CD14-positive monocyte (primary cell): Measurements from ENCODE around the gene SLC25A39. TPM values are rescaled to one million over a fixed set of nuclear protein-coding genes. Genes with fewer than 3 reads are reported as not detected.
A peak's percentile ranks its signal among the peaks of the same experiment; 100 is the strongest.

ENCODE experiments used
- DNase-seq, 3 donors: peaks; one replicate each; pipeline ENCODE4 v3.0.0-alpha.2; 2011 to 2022
- H2AFZ ChIP-seq: 2 replicates; pipeline ENCODE4 v1.6.0; 2012; ENCODE audit warnings: mild to moderate bottlenecking, low read depth, low read length, inconsistent platforms; ENCODE audit not compliant: insufficient read depth, poor library complexity, severe bottlenecking
- H3K27ac ChIP-seq, 2 donors: 1 replicate in 1 of 2; 2 replicates in 1 of 2; pipeline ENCODE4 v1.5.1; 2012 to 2013; ENCODE audit warnings: low read length in 2 of 2, control low read depth in 1 of 2, inconsistent platforms in 1 of 2, low read depth in 1 of 2, mild to moderate bottlenecking in 1 of 2
- H3K27me3 ChIP-seq, 2 donors: one replicate each; pipeline versions ENCODE4 v1.6.0 to v1.6.1; 2011 to 2013; ENCODE audit warnings: low read length in 2 of 2; ENCODE audit not compliant: control insufficient read depth in 2 of 2, insufficient read depth in 2 of 2
- H3K36me3 ChIP-seq, 2 donors: replicated peaks in 1 of 2; 1 replicate in 1 of 2; 2 replicates in 1 of 2; pipeline versions ENCODE4 v1.5.1 to v1.6.1; 2012 to 2013; ENCODE audit warnings: low read length in 2 of 2, control low read depth in 1 of 2, inconsistent platforms in 1 of 2, mild to moderate bottlenecking in 1 of 2; ENCODE audit not compliant: insufficient read depth in 2 of 2, control insufficient read depth in 1 of 2
- H3K4me1 ChIP-seq, 2 donors: 1 replicate in 1 of 2; 2 replicates in 1 of 2; pipeline versions ENCODE4 v1.5.1 to v1.6.1; 2012 to 2013; ENCODE audit warnings: low read length in 2 of 2, control low read depth in 1 of 2, inconsistent platforms in 1 of 2, mild to moderate bottlenecking in 1 of 2, moderate library complexity in 1 of 2; ENCODE audit not compliant: insufficient read depth in 2 of 2, control insufficient read depth in 1 of 2
- H3K4me2 ChIP-seq: replicated peaks from 2 replicates; pipeline ENCODE3; 2012; ENCODE audit warnings: low read length, moderate library complexity, mild to moderate bottlenecking; ENCODE audit not compliant: poor library complexity, severe bottlenecking; ENCODE audit errors: extremely low read depth
- H3K4me3 ChIP-seq, 3 experiments: fragments of 200-600 bp in 1 of 3; sonication (generic) in 1 of 3; replicated peaks in 1 of 3; 1 replicate in 2 of 3; 2 replicates in 1 of 3; pipeline ENCODE4 v1.5.1; 2011 to 2013; ENCODE audit warnings: low read length in 3 of 3, mild to moderate bottlenecking in 3 of 3, control low read depth in 2 of 3, low read depth in 2 of 3, inconsistent platforms in 1 of 3, moderate library complexity in 1 of 3
- H3K79me2 ChIP-seq: 2 replicates; pipeline ENCODE4 v1.6.0; 2012; ENCODE audit warnings: mild to moderate bottlenecking, control low read depth, inconsistent platforms, low read length, moderate library complexity; ENCODE audit not compliant: insufficient read depth
- H3K9ac ChIP-seq: 2 replicates; pipeline ENCODE4 v1.6.0; 2017; ENCODE audit warnings: low read length, mild to moderate bottlenecking; ENCODE audit not compliant: insufficient read depth, poor library complexity, severe bottlenecking
- H3K9me3 ChIP-seq, 2 donors: replicated peaks in 1 of 2; 1 replicate in 1 of 2; 2 replicates in 1 of 2; pipeline versions ENCODE4 v1.5.1 to v1.6.1; 2012 to 2013; ENCODE audit warnings: low read length in 2 of 2, control low read depth in 1 of 2; ENCODE audit not compliant: control insufficient read depth in 1 of 2, insufficient read depth in 1 of 2
- H4K20me1 ChIP-seq: 2 replicates; pipeline ENCODE4 v1.6.0; 2012; ENCODE audit warnings: mild to moderate bottlenecking, low read length, control low read depth, moderate library complexity; ENCODE audit not compliant: insufficient read depth
- H3K27ac Mint-ChIP-seq, 7 donors: one replicate each; pipeline ENCODE4 v1.8.0; 2020; ENCODE audit warnings: mild to moderate bottlenecking in 7 of 7, mixed read lengths in 7 of 7, moderate library complexity in 6 of 7, inconsistent platforms in 2 of 7
- H3K27me3 Mint-ChIP-seq, 3 donors: one replicate each; pipeline ENCODE4 v1.8.0; 2021 to 2022; ENCODE audit warnings: low read depth in 3 of 3, mild to moderate bottlenecking in 3 of 3, mixed read lengths in 3 of 3, moderate library complexity in 3 of 3, inconsistent platforms in 1 of 3
- H3K36me3 Mint-ChIP-seq, 2 donors: one replicate each; pipeline ENCODE4 v1.8.0; 2020; ENCODE audit warnings: mixed read lengths in 2 of 2, inconsistent platforms in 1 of 2, mild to moderate bottlenecking in 1 of 2
- H3K4me1 Mint-ChIP-seq: one replicate; pipeline ENCODE4 v1.8.0; 2020; ENCODE audit warnings: mild to moderate bottlenecking, mixed read lengths
- H3K4me3 Mint-ChIP-seq, 2 donors: one replicate each; pipeline ENCODE4 v1.8.0; 2020; ENCODE audit warnings: mild to moderate bottlenecking in 2 of 2, mixed read lengths in 2 of 2, moderate library complexity in 1 of 2
- H3K9me3 Mint-ChIP-seq, 7 donors: one replicate each; pipeline ENCODE4 v1.8.0; 2020 to 2022; ENCODE audit warnings: mixed read lengths in 7 of 7, mild to moderate bottlenecking in 6 of 7, moderate library complexity in 6 of 7, inconsistent platforms in 2 of 7
- CTCF ChIP-seq: fragments of 200-600 bp; IDR thresholded peaks from one replicate; pipeline ENCODE4 v1.8.0; 2022; ENCODE audit warnings: antibody characterized with exemption, mild to moderate bottlenecking
- WGBS: methylation state at CpG from one replicate; pipeline ENCODE4 v1.1.5; 2013; ENCODE audit warnings: missing lambda C conversion rate; ENCODE audit not compliant: insufficient coverage; 5-methylcytosine and 5-hydroxymethylcytosine counted together
- intact Hi-C, 2 donors: fragments of 100-400 bp; cut with micrococcal nuclease; formaldehyde crosslinking; loops; one replicate each; pipeline versions ENCODE4 v1.15.0 to v1.15.1; 2023
- polyA plus RNA-seq, 3 donors: library from polyadenylated mRNA; depleted of rRNA in 1 of 3; unstranded in 2 of 3; stranded (reverse) in 1 of 3; fragments of 300-500 nt in 2 of 3; fragments of >200 nt in 1 of 3; fragmentation: Illumina TruSeq in 2 of 3; gene quantifications; 1 replicate in 2 of 3; 2 replicates in 1 of 3; pipeline ENCODE4 v1.2.3, GENCODE V29; 2012 to 2021

Gene SLC25A39
- polyA plus RNA-seq, 3 donors = 64.0 to 74.8 (median 64.5) TPM

DNA sequence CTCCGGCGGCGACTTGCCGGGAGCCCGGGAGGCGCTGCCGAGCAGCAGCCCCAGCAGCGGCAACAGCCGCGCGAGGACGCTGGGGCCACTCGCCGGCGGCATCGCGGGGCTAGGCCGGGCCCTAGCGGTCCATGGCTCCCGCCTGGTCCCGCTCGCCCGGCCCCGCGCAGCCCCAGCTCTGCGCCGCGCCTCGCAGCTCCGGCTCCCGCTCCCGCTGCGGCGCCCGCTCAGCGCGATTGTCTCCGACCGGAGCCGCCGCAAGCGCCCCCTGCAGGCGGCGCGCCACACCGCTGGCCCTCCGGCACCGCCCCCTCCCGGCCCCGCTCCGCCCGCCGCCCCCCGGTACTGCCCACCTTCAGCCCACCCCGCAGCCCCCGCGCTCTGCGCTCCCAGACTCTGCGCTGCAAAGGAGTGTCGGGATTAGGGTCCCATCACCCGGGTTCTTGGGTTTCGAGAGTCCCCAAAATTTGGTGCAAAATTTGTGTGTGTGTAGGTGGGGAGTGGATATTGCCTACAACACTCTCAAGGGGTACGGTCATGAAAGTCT, 39.1 kb upstream of the SLC25A39 start, which contains the start of gene FAM171A2:
Gene FAM171A2, minus strand, starts transcription at position 241 of the 547 bp plus-strand sequence. Its CDS starts 139 bp downstream, at position 102.
- peak within 1 kb of the TSS; percentile 76 to 90 for H3K4me3 Mint-ChIP-seq
- DNase-seq = peak; percentile 43 to 65 (median 62)
- H3K4me3 ChIP-seq = peak within 1 kb of the TSS; percentile 35 to 76 (median 36)
- peak within 1 kb of the TSS; percentile 90 for H2AFZ ChIP-seq
- intact Hi-C loops = loop anchor here in 1 of 2 donors (2.0 to 5.0 kb wide), 2 partner anchors 41 to 153 kb away; partner anchors contain the start of gene SLC25A39
- H3K36me3 ChIP-seq = no peaks in the 10 kb centered on the region
- no peaks in the 10 kb centered on the region for H3K79me2 ChIP-seq
- peaks cover 0 to 3% (median 0%) of the 10 kb centered on the region in 7 donors for H3K9me3 Mint-ChIP-seq
- peaks cover 6% of the 10 kb centered on the region for H3K4me1 Mint-ChIP-seq
- TF ChIP-seq CTCF = peak; percentile 87
- H3K27ac Mint-ChIP-seq = peak within 1 kb of the TSS in 2 of 7 donors; percentile 45 to 59
- peak within 1 kb of the TSS; percentile 43 for H3K9ac ChIP-seq
- no peaks in the 10 kb centered on the region for H3K9me3 ChIP-seq
- WGBS = under 1% methylated on average over 55 of the region's 63 CpGs
- no peak within 1 kb of the TSS for H3K27ac ChIP-seq
- H3K36me3 Mint-ChIP-seq = no peaks in the 10 kb centered on the region
- peaks cover 50 to 72% (median 53%) of the 10 kb centered on the region in 3 donors for H3K27me3 Mint-ChIP-seq
- H3K4me2 ChIP-seq = peak within 1 kb of the TSS; percentile 86
- peaks cover 9 to 19% of the 10 kb centered on the region in 2 donors for H3K4me1 ChIP-seq
- H4K20me1 ChIP-seq = no peaks in the 10 kb centered on the region
- H3K27me3 ChIP-seq = peaks cover 15 to 44% of the 10 kb centered on the region in 2 donors

DNA sequence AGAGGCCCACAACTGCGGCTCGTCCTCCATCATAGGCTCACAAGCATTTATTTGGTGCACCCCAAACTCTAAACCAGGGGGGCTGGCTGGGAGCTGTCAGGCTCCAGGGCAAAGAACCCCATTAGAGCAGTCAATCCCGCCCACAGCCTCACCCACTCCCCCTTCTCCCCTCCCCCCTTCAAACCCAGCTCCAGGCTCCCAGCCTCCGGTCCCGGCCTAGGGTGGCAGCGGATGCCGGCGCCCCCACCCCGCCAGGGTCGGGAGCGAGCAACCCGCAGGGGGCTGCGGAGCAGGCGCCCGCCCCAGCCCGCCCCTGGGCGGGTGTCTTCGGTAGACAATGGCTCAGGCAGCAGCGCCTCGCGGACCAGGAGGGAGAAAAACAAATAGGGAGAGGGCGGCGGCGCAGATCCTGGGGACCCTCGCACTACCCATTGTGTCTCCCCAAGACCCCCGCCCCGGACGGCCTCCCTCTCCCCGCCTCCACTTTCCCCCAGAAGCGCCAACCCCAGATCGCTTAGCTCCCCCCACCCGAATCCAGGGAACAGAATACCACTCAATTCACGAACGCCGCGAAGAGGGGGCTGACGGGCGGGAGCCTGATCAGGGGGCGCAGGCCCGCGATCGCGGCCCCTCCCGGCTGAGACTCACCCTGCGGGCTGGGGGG, 38.5 kb upstream of the SLC25A39 start:
- Mint-ChIP-seq H3K27me3 (peaks cover 50 to 75% (median 50%) of the 10 kb centered on the region in 3 donors), H3K4me1 (peaks cover 6% of the 10 kb centered on the region), H3K27ac (peak overlapping the region in 1 of 7 donors; percentile 45), H3K36me3 (no peaks in the 10 kb centered on the region), H3K9me3 (peaks cover 0 to 3% (median 0%) of the 10 kb centered on the region in 7 donors), H3K4me3 (peak overlapping the region; percentile 76 to 90)
- H3K4me3 ChIP-seq = peak overlapping the region; percentile 35 to 76 (median 36)
- H3K9me3 ChIP-seq = no peaks in the 10 kb centered on the region
- no peaks in the 10 kb centered on the region for H3K36me3 ChIP-seq
- no peak overlapping the region for H3K27ac ChIP-seq
- peaks cover 9 to 19% of the 10 kb centered on the region in 2 donors for H3K4me1 ChIP-seq
- H3K27me3 ChIP-seq = peaks cover 15 to 44% of the 10 kb centered on the region in 2 donors
- H3K9ac ChIP-seq = peak overlapping the region; percentile 43
- TF ChIP-seq CTCF = no peak
- intact Hi-C loops = loop anchor here in 1 of 2 donors (2.0 to 5.0 kb wide), 2 partner anchors 41 to 152 kb away; partner anchors contain the start of gene SLC25A39
- H3K4me2 ChIP-seq = peak overlapping the region; percentile 86
- peak overlapping the region; percentile 90 for H2AFZ ChIP-seq
- no peaks in the 10 kb centered on the region for H4K20me1 ChIP-seq
- no peaks in the 10 kb centered on the region for H3K79me2 ChIP-seq
- under 1% methylated on average over 40 of the region's 45 CpGs for WGBS
- DNase-seq = no peak
